ENCODE results near the gene CUX1.

DNA sequence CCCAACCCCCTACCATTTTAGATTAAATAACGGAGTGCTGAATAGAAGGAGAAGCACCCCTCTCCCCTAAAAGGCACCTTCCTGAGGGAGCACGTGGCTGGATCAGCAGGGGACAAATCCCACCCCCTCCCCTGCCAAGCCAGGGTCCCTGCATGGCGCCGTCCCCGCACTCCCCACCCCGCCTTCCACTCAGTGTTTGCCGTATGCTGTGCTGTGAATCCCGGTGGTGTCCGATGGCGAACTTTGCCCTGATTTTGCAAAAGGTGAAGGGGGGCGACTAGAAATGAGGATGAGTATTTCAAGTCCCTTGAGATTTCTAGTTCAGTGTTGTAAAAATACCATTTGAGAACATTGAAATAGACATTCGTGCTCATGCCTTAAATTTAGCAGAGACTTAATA, 385.8 kb downstream of the CUX1 start:
- no peak for TF ChIP-seq ZNF274 (IDR thresholded peaks at IDR 0.05; ENCODE audit: low read depth, low read length)
- TF ChIP-seq SUZ12 (IDR thresholded peaks at IDR 0.05; ENCODE audit: extremely low read depth, insufficient read depth, insufficient read length): no peak

Measured in NT2/D1 (cell line).